Occipital lobe (tissue), 2 donors: ENCODE data around the gene LARGE1. TPM values are rescaled to one million over a fixed set of nuclear protein-coding genes. Genes with fewer than 3 reads are reported as not detected.
A peak's percentile ranks its signal among the peaks of the same experiment; 100 is the strongest.

Experiments
- DNase-seq: peaks from one replicate; lab custom pipeline; 2025; lab: John Stamatoyannopoulos, UW
- total RNA-seq: library from RNA; depleted of rRNA; stranded (reverse); fragments of >200 nt; gene quantifications from one replicate; pipeline ENCODE4 v1.2.3, GENCODE V29; 2014

Gene LARGE1
- total RNA-seq, 1 donor from 2014 or later = 37.3 TPM

DNA sequence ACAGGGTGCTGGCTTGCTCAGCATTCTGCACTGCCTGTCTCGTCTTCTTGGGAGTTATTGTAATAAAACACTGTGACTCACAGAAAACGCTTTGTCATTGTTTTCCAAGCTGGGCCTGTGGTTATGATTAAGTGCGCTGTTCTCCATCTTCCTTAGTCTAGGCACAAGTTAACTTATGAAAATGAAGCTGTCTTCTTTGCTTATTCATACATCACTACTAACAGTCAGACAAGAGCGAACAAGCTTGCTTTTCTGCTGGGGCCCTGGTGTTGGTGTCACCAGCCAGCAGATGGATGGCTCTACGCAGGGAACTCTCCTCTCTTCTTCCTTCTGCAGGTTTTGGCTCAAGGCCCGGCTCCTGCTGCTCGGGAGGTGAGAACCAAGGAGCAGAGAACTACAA lies 482.0 kb downstream of the LARGE1 start:
- DNase-seq = peak; percentile 49

DNA sequence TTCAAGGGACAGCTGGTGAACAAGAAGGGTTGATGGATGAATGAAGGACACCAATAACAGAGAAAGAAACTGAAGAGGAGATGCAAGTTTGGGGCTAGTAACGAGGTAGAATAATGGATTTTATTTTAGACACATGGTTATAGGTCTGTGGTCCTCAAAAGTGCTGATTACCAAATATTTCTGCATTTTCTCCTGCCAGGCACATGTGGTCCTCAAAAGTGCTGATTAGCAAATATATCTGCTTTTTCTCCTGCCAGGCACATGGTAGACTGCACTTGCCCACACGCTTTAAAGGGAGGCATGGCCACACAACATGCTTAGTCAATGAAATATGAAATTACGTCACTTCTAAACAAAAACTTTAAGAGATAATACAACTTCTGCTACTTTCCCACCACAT lies 489.0 kb downstream of the LARGE1 start:
- DNase-seq = no peak

DNA sequence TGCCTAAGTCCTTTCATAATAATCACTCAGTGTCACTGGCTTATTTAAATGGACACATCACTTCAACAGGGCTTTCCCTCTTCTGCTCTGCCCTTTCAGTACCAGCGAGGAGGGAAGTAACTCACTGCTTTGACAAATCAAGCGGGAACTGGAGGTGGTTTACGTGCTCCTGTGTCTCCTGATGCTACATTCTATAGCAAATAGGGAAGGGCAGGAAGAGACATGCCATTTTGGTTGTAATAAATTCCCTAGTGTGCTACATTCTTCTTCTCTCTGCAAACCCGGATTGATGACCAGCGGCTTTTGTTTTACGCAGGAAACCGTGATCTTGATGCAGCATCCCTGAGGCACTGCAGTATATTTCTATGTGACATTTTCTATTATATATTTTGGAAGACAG lies 491.0 kb downstream of the LARGE1 start:
- no peak for DNase-seq

DNA sequence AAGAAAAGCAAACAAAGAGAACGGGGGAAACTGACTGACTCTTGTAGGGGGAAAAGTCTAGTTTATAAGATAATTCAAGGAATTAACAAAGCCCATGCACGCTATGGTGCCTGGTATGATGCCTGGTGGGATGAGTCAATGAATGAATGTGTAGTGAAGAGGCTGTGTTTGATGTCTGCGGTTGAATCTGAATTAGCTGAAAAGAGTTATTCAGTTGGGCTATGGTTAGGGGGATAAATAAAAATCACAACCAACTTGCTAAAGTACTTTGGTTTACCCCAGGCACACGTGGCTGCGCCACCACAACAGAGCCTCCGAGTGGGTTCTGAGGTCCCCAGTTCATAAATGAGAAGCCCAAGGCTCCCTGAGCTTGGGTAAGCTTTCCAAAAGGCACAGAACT lies 492.8 kb downstream of the LARGE1 start:
- DNase-seq = no peak

DNA sequence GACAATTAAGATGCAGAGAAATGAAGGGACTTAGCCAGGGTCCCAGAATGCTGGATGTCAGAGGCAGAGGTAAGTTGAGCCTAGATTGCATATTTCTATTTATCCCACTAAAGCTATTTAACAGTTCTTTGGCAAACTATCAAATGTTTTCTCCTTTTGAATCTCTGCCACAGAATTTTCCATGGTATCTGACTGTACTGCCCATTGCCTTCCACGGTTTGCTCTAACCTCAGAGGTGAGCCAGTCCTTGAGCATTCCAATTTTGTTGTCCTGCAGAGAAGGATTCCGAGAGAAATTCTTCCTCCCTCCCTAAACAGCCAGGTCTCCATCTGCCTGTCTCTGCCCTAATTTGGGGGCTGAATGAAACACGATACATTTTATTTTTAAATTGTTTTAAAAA lies 493.8 kb downstream of the LARGE1 start:
- DNase-seq = no peak

- DNase-seq = no peak
Observed at GRCh38 chr22:33421859-33422258, 498.4 kb downstream of the LARGE1 start.

DNA sequence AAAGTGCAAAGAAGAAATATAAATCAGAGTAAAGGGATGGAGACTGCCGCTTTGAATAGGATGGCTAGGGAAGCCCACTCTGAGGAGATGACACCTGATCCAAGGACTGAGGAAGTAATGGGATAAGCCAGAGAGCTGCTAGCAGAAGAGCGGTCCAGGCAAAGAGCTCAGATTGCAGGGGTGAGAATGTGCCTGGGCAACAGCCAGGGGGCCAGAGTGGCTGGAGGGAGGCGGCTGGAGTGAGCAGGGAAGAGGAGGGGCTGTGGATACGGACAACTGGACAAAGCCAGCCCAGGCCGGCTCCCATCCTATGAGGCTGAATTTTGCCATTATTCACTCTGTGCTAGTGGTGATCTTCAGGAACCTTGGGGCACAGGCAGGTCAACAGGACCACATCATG lies 501.8 kb downstream of the LARGE1 start:
- DNase-seq = no peak

DNA sequence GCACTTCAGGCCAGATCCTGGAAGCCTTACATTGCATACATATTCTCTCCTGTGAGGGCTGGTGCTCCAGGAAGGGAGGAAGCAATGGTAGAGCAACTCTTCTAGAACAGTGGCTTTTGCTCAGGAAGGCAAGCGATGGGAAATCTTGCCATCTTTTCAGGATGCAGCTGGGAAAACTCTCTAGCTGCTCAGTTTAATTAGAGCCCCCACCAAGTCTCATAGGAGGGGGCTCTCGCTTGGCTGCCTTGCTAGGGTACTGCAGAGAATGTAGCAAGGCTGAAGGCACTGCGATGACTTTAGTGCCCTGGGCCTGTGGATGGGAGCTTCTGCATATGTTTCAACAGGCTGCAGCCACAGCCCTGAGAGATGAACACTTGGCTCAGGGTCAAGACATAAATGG lies 504.9 kb downstream of the LARGE1 start:
- no peak for DNase-seq

DNA sequence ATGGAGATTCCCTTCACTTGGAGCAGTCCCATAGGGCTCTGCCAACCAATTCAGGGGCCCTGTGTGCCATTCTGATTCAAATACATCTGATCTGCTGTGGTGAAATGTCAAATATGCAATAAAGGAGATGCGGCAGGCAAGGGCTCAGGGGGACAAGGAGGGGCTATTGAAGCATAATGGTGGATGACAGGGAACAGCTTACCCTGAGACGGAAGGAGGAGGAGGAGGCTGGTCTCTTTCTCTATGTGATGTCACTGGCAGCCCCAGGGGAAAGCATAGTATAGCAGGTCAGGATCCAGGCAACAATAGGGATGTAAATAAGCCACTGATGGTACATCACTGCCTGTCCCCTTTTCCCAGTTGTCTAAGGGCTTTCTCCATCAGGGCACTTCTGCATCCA lies 511.2 kb downstream of the LARGE1 start:
- DNase-seq = no peak

DNA sequence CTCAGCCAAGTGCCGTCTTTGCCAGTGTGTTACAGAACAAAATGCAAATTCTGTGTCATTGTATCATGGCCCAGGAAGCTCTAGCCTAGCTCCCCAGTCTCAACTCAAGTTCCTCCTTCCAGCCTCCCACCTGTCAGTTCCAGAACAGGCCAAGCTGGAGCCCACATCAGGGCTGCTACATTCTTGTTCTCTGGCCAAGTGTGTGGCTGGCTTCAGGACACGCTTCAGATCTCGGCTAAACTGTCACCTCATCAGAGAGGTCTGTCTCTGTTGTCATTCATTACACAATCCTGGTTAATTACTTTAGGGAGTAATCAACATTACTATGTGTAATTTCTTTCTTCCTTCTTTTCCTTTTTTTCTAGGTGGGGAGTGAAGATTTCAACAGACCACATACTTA lies 515.1 kb downstream of the LARGE1 start:
- DNase-seq = no peak

GRCh38 chr22:33404723-33405122 lies 515.6 kb downstream of the LARGE1 start:
- no peak for DNase-seq

DNA sequence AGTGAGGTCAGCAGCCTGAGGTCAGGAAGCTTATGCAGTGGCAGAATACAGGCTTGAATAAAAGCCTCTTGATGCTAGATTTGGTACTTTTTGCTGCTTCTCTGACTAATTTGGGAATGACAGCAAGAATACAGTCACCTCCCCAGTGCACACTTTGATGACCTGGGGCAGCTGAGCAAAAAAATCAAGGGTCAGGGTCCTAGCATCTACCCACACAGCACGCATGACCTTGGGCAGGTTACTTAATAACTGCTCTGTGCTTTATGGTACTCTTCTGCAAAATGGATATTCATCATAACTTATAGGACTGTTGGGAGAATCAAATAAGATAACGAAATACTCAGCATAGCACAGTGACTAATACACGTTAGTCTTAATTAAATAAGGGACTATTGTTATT lies 518.0 kb downstream of the LARGE1 start:
- DNase-seq = no peak

DNA sequence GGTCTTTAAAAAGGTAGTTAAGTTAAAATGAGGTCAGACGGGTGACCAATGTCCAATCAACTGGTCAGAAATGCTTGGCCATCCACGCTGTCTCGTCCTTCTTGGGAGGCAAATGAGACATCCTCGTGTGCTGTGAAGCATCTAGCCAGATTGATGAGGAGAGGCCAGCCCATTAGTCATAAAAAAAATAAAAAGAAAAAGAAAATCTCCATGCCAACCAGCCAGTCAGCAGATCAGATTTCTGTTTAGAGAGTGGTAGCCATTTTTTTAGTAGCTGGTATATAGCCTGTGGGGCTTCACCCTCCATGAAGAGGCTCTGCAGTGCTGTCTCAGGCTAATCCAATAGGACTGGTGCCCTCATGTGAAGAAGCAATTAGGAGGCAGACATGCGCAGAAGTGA lies 519.0 kb downstream of the LARGE1 start:
- DNase-seq = no peak

- no peak for DNase-seq
Observed at GRCh38 chr22:33400891-33401290, 519.4 kb downstream of the LARGE1 start.

- no peak for DNase-seq
Observed at GRCh38 chr22:33400061-33400840, 520.0 kb downstream of the LARGE1 start.

GRCh38 chr22:33397381-33397907 lies 522.8 kb downstream of the LARGE1 start:
- DNase-seq = no peak

DNA sequence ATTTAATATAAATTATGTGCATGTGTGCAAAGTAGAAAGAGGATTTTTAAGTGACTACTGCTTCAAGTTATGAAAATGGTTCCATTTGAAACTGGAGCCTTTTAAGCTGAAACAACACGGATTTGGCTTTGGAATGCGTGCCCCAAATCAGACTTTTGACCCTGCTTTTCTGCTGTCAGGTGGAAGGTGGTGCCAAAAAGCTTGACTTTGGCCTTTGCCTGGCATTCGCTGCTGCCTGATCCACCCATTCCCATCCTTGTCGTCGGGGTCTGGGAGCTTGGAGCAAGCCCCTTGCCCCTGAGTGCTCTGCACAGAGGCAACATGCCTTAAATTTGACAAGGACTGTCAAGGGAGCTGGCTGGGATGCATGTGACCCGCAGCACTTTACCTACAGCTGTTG lies 526.8 kb downstream of the LARGE1 start:
- DNase-seq = no peak

DNA sequence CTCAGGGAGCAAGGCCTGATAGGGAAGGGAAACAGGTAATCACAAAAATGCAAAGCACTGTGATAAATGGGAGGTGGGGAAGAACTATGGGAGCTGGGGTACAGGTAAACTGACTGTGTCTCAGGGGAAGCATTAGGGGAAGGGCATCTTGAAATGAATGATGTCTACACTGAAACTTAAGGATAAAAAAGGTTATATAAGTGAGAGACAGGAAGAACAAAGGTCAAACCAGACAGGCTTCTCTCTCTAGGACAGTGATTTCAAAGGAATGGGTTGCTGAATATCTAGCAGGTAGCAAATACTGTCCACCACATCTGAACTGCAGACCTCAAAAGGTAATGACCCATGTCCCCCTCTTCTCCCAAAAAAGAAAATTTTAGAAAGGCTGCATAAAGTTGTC lies 529.0 kb downstream of the LARGE1 start:
- DNase-seq = no peak

DNA sequence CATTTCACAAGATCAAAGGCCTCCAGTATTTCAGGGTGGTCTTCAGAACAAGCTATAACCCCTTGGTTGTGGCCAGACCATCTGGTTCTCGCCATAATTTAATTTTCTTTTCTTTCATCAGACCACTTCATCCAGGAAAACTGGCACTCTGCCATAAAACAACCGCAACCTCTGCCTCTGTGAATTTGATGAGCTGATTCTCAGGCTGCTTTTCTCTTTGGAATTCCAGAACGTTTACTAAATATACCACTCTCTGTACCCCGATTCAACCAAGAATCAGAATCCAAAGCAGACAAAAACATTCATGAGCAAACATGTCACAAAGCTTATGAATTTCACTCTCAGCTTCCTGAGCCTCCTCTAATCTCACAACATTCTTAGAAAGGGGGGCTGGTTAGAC lies 530.3 kb downstream of the LARGE1 start:
- DNase-seq = no peak

DNA sequence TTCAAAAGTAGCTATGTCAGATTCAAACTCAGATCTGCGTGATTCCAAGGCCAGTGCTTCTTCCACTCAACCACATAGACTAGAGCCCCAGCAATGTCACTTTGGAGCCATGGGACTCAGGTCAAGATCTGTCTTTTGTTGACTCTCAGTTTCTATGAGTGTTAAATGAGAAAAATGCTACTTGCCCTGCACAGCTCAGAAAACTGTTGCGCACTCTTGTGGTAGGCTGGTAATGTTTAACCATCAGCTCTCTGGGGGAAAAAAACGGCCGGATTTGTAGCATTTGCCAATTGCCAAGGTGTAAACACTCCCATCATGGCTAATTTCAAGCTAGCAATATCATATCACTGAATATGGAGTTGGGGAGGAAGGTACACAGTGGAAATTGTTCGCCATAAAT lies 534.0 kb downstream of the LARGE1 start:
- DNase-seq = no peak

DNA sequence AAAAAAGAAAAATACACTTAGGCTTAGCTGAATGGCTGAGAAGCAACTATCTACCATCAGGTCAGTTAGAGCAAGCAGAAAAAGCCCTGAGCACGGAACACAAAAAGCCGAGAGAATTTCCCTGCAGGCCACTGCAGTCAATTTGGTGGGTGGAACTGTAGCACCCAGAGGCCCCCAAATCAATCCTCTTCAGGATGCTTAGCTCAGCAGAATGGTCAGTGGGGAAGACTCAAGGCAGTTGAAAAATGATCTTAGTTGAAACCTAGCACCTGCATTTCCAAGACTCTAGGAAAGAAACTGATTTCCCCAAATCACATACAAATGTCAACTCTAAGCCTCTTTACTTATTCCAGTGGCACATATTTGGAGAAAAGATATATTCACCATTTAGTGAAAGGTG lies 534.7 kb downstream of the LARGE1 start:
- DNase-seq = no peak

- DNase-seq = no peak
Observed at GRCh38 chr22:33382436-33382835, 537.8 kb downstream of the LARGE1 start.

DNA sequence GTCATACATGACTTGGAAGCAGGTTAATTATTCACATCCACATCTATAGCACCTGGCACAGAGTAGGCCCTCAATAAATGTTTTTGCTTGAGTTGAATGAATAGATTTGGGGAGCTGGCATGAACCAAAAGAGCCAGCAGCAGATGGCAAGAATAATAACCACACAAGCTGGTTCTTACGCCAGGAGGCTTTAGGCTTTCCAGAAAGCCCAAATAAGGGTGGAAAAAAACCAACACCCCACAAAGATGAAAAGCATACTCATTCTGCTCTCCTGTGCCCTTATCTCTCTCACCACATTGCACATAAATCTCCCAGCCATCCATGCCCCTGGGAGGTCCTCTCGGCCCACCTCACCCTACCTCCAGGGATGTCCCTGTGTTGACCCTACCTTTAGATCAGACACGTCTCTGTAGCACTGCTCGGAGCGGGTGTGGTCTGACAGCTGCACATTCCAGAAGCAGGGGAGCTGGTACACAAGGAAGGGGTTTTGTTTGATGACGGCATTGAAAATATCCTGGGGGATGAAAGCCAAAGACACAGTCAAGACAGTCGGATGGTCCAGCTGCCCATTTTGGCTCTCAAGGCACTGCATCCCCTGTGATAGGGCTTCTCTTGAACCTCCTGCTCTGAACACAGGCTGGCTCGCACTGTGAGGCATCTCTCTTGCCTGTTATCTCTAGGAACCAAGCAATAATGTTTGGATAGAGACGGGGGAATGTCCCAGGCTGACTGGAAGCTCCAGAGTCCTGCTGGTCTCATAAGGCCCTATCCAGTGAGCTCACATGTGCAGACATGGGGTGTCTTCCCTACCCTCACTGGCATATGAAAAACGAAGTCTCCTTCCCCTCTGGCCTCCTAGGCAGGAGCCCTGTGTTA lies 538.5 kb downstream of the LARGE1 start:
- no peak for DNase-seq
